GM23338 (cell line): ENCODE data around the gene CYP2J2. TPM values are rescaled to one million over a fixed set of nuclear protein-coding genes. Genes with fewer than 3 reads are reported as not detected.

Experiments
- ATAC-seq: fragments of 200-7000 bp; cut with Tn5 transposase; 3 replicates; pipeline ENCODE4 v1.9.1; 2020
- DNase-seq: peaks from one replicate; pipeline ENCODE4 v3.0.0-alpha.2; 2015; ENCODE audit warnings: low spot score
- H2AFZ ChIP-seq: fragments of 200-600 bp; sonication (generic); 2 replicates; pipeline ENCODE4 v1.8.0; 2016; ENCODE audit warnings: antibody characterized with exemption, mild to moderate bottlenecking, moderate library complexity
- H3F3A ChIP-seq: fragments of 200-600 bp; sonication (generic); replicated peaks from 2 replicates; pipeline ENCODE4 v1.8.0; 2017; ENCODE audit warnings: antibody characterized with exemption, mixed run types, low read depth
- H3K27ac ChIP-seq: fragments of 200-600 bp; sonication (generic); 2 replicates; pipeline ENCODE4 v1.6.1; 2016; ENCODE audit warnings: low read depth
- H3K27me3 ChIP-seq: fragments of 200-600 bp; sonication (generic); 2 replicates; pipeline ENCODE4 v1.8.0; 2016; ENCODE audit warnings: mild to moderate bottlenecking, mixed run types, moderate library complexity; ENCODE audit not compliant: insufficient read depth
- H3K36me3 ChIP-seq: fragments of 200-600 bp; sonication (generic); 2 replicates; pipeline ENCODE4 v1.8.0; 2016; ENCODE audit warnings: mild to moderate bottlenecking; ENCODE audit not compliant: insufficient read depth
- H3K4me1 ChIP-seq: fragments of 200-600 bp; sonication (generic); 2 replicates; pipeline ENCODE4 v1.8.0; 2016; ENCODE audit warnings: mild to moderate bottlenecking, moderate library complexity; ENCODE audit not compliant: insufficient read depth
- H3K4me2 ChIP-seq: fragments of 200-600 bp; sonication (generic); 2 replicates; pipeline ENCODE4 v1.7.1; 2017; ENCODE audit warnings: mixed run types
- H3K4me3 ChIP-seq: fragments of 200-600 bp; sonication (generic); 2 replicates; pipeline ENCODE4 v1.6.1; 2016; ENCODE audit warnings: mixed run types
- H3K79me2 ChIP-seq: fragments of 200-600 bp; sonication (generic); replicated peaks from 2 replicates; pipeline ENCODE4 v1.8.0; 2017; ENCODE audit warnings: mild to moderate bottlenecking; ENCODE audit not compliant: insufficient read depth
- H3K9me2 ChIP-seq: fragments of 200-600 bp; sonication (generic); 2 replicates; pipeline ENCODE4 v1.8.0; 2017; ENCODE audit not compliant: insufficient read depth
- H4K20me1 ChIP-seq: fragments of 200-600 bp; sonication (generic); replicated peaks from 2 replicates; pipeline ENCODE4 v1.8.0; 2017; ENCODE audit warnings: mild to moderate bottlenecking; ENCODE audit not compliant: insufficient read depth
- H3K27ac Mint-ChIP-seq: 2 replicates; pipeline ENCODE4 v1.8.0; 2020; ENCODE audit warnings: inconsistent platforms, mild to moderate bottlenecking, moderate library complexity, mixed read lengths
- H3K27me3 Mint-ChIP-seq: 3 replicates; pipeline ENCODE4 v1.8.0; 2022; ENCODE audit warnings: low read depth, mild to moderate bottlenecking, moderate library complexity, mixed read lengths, inconsistent platforms; ENCODE audit not compliant: insufficient read depth, poor library complexity
- H3K36me3 Mint-ChIP-seq: 3 replicates; pipeline ENCODE4 v1.8.0; 2021; ENCODE audit warnings: low read depth, mild to moderate bottlenecking, inconsistent platforms, moderate library complexity, mixed read lengths
- H3K4me1 Mint-ChIP-seq: 3 replicates; pipeline ENCODE4 v1.8.0; 2020; ENCODE audit warnings: mild to moderate bottlenecking, inconsistent platforms, mixed read lengths
- H3K4me3 Mint-ChIP-seq: 3 replicates; pipeline ENCODE4 v1.8.0; 2021; ENCODE audit warnings: moderate library complexity, mild to moderate bottlenecking, inconsistent platforms, mixed read lengths
- H3K9me3 Mint-ChIP-seq: 3 replicates; pipeline ENCODE4 v1.8.0; 2020; ENCODE audit warnings: moderate library complexity, mild to moderate bottlenecking, inconsistent platforms, mixed read lengths
- CREB1 ChIP-seq: fragments of 250-450 bp; sonication (Bioruptor Pico); IDR thresholded peaks from 2 replicates; pipeline ENCODE4 v1.5.0; 2020; ENCODE audit warnings: low read depth, mild to moderate bottlenecking, moderate library complexity
- CTCF ChIP-seq, 2 experiments: fragments of 200-600 bp in 1 of 2; sonication (generic) in 1 of 2; conservative IDR thresholded peaks; 2 replicates each; pipeline versions ENCODE4 v1.5.1 to v1.6.1; 2016 to 2017; ENCODE audit warnings: antibody characterized with exemption in 2 of 2, low read depth in 2 of 2, mild to moderate bottlenecking in 2 of 2, moderate library complexity in 1 of 2
- ETS1 ChIP-seq: IDR thresholded peaks from 2 replicates; pipeline ENCODE4 v1.6.1; 2016; ENCODE audit warnings: antibody characterized with exemption
- EZH2 ChIP-seq: fragments of 200-600 bp; sonication (generic); IDR thresholded peaks from one replicate; pipeline ENCODE4 v1.8.0; 2017; ENCODE audit warnings: antibody characterized with exemption, mild to moderate bottlenecking, low read depth; ENCODE audit not compliant: unreplicated experiment
- EZH2phosphoT487 ChIP-seq: fragments of 200-600 bp; sonication (generic); IDR thresholded peaks from one replicate; pipeline ENCODE4 v1.8.1; 2018; ENCODE audit warnings: antibody characterized with exemption; ENCODE audit not compliant: unreplicated experiment
- NANOG ChIP-seq: IDR thresholded peaks from 2 replicates; pipeline ENCODE4 v1.6.1; 2016; ENCODE audit warnings: antibody characterized with exemption, borderline replicate concordance
- REST ChIP-seq: IDR thresholded peaks from one replicate; pipeline ENCODE4 v1.6.1; 2018; ENCODE audit warnings: antibody characterized with exemption; ENCODE audit not compliant: unreplicated experiment
- ZNF331 ChIP-seq: fragments of 250-450 bp; sonication (Bioruptor Pico); IDR thresholded peaks from 2 replicates; pipeline ENCODE4 v1.5.0; 2020; ENCODE audit warnings: low read depth, mild to moderate bottlenecking, moderate library complexity
- ZNF462 ChIP-seq: fragments of 250-450 bp; sonication (Bioruptor Pico); IDR thresholded peaks from 2 replicates; pipeline ENCODE4 v1.5.0; 2020; ENCODE audit warnings: mild to moderate bottlenecking, moderate library complexity
- polyA plus RNA-seq: library from polyadenylated mRNA; unstranded; fragments of >200 nt; fragmentation: Nextera tagmentation; extraction: Ambion mirVana; gene quantifications from 2 replicates; pipeline ENCODE4 v1.2.1, GENCODE V29; 2016
- total RNA-seq: library from RNA; depleted of rRNA; stranded (reverse); fragments of >200 nt; shearing (Covaris generic); gene quantifications from 2 replicates; pipeline ENCODE4 v1.2.3, GENCODE V29; 2014

The CYP2J2 gene
- total and polyA plus RNA-seq, 2 experiments from 2014 or later: 1.4 to 1.5 TPM

- H3K4me3 Mint-ChIP-seq: no peak overlapping the region
- peaks cover 5% of the 10 kb centered on the region for H3K27me3 Mint-ChIP-seq
- ATAC-seq: no peak
- no peak for TF ChIP-seq ETS1
- no peak for TF ChIP-seq CTCF (conservative IDR thresholded peaks at IDR 0.05; ENCODE audit: low read depth in 2 of 2)
- no peak for TF ChIP-seq ZNF331 (CRISPR knock-in tag)
- TF ChIP-seq REST: no peak
- TF ChIP-seq ZNF462 (CRISPR knock-in tag): no peak
- TF ChIP-seq NANOG: no peak
- TF ChIP-seq CREB1 (CRISPR knock-in tag): no peak
- TF ChIP-seq EZH2: no peak
- TF ChIP-seq EZH2phosphoT487: no peak
- no peak for DNase-seq
- H3K4me1 Mint-ChIP-seq: peaks cover 5% of the 10 kb centered on the region; the same call in 1 of the 3 replicates
- H3K27ac Mint-ChIP-seq: no peak overlapping the region
- no peaks in the 10 kb centered on the region for H3K27me3 ChIP-seq
- H3K36me3 ChIP-seq: no peaks in the 10 kb centered on the region
- no peaks in the 10 kb centered on the region for H4K20me1 ChIP-seq
- no peaks in the 10 kb centered on the region for H3K9me2 ChIP-seq
- H3F3A ChIP-seq: no peaks in the 10 kb centered on the region
- no peaks in the 10 kb centered on the region for H3K79me2 ChIP-seq
- no peak overlapping the region for H2AFZ ChIP-seq
- no peak overlapping the region for H3K27ac ChIP-seq
- H3K4me3 ChIP-seq: no peak overlapping the region
- H3K4me1 ChIP-seq: no peaks in the 10 kb centered on the region
- no peak overlapping the region for H3K4me2 ChIP-seq
- H3K9me3 Mint-ChIP-seq: no peaks in the 10 kb centered on the region
- no peaks in the 10 kb centered on the region for H3K36me3 Mint-ChIP-seq
These were observed 45.8 kb downstream of the CYP2J2 start for GRCh38 chr1:59880735-59881134.
